K562 (cell line): ENCODE measurements around the gene HACL1.

Source experiments
- EP300 ChIP-seq: IDR thresholded peaks from 2 replicates; pipeline ENCODE4 v1.6.1; 2012; ENCODE audit warnings: low read length, improper control_type of control experiment
- IRF2 ChIP-seq: sonication (generic); formaldehyde crosslinking; IDR thresholded peaks from 2 replicates; pipeline ENCODE4 v1.8.1; 2022; ENCODE audit warnings: mild to moderate bottlenecking, missing genetic modification reagents
- KAT8 ChIP-seq: fragments of 450-650 bp; IDR thresholded peaks from 2 replicates; pipeline ENCODE4 v1.6.1; 2016; ENCODE audit warnings: low read depth, mild to moderate bottlenecking
- NFRKB ChIP-seq: fragments of 450-650 bp; IDR thresholded peaks from 2 replicates; pipeline ENCODE4 v1.6.1; 2016; ENCODE audit warnings: low read depth
- NRF1 ChIP-seq, 2 experiments: fragments of 450-650 bp; IDR thresholded peaks in 1 of 2; conservative IDR thresholded peaks in 1 of 2; 2 replicates each; pipeline ENCODE4 v1.6.1; 2014; ENCODE audit warnings: mild to moderate bottlenecking in 2 of 2
- ZNF354B ChIP-seq: fragments of 250-450 bp; sonication (Bioruptor Pico); IDR thresholded peaks from 2 replicates; pipeline ENCODE4 v1.4.0; 2020
- TF ChIP-seq, protein P1 (sequence below): fragments of 450-650 bp; IDR thresholded peaks from 2 replicates; pipeline ENCODE4 v1.6.1; 2016; ENCODE audit warnings: borderline replicate concordance
- TF ChIP-seq, protein P2 (sequence below), 3 experiments: IDR thresholded peaks in 2 of 3; conservative IDR thresholded peaks in 1 of 3; 2 replicates each; pipeline ENCODE4 v1.5.1; 2011 to 2012; ENCODE audit warnings: low read length in 3 of 3, mild to moderate bottlenecking in 3 of 3, control low read depth in 2 of 3, improper control_type of control experiment in 1 of 3, inconsistent platforms in 1 of 3, low read depth in 1 of 3, mixed read lengths in 1 of 3, moderate library complexity in 1 of 3; ENCODE audit not compliant: insufficient read depth in 2 of 3
- TF ChIP-seq, protein P3 (sequence below): conservative IDR thresholded peaks from 2 replicates; pipeline ENCODE4 v1.6.1; 2011; ENCODE audit warnings: low read depth, mild to moderate bottlenecking, low read length; ENCODE audit not compliant: control insufficient read depth
- TF ChIP-seq, protein P4 (sequence below), 2 experiments: fragments of 450-650 bp in 1 of 2; sonication (generic) in 1 of 2; formaldehyde crosslinking in 1 of 2; IDR thresholded peaks; 2 replicates each; pipeline versions ENCODE4 v1.7.1 to v1.9.0; 2016 to 2022; ENCODE audit warnings: inconsistent platforms in 1 of 2, mild to moderate bottlenecking in 1 of 2, missing genetic modification reagents in 1 of 2

- TF ChIP-seq, protein P1, sequence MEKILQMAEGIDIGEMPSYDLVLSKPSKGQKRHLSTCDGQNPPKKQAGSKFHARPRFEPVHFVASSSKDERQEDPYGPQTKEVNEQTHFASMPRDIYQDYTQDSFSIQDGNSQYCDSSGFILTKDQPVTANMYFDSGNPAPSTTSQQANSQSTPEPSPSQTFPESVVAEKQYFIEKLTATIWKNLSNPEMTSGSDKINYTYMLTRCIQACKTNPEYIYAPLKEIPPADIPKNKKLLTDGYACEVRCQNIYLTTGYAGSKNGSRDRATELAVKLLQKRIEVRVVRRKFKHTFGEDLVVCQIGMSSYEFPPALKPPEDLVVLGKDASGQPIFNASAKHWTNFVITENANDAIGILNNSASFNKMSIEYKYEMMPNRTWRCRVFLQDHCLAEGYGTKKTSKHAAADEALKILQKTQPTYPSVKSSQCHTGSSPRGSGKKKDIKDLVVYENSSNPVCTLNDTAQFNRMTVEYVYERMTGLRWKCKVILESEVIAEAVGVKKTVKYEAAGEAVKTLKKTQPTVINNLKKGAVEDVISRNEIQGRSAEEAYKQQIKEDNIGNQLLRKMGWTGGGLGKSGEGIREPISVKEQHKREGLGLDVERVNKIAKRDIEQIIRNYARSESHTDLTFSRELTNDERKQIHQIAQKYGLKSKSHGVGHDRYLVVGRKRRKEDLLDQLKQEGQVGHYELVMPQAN, result no peak
- TF ChIP-seq, protein P2, sequence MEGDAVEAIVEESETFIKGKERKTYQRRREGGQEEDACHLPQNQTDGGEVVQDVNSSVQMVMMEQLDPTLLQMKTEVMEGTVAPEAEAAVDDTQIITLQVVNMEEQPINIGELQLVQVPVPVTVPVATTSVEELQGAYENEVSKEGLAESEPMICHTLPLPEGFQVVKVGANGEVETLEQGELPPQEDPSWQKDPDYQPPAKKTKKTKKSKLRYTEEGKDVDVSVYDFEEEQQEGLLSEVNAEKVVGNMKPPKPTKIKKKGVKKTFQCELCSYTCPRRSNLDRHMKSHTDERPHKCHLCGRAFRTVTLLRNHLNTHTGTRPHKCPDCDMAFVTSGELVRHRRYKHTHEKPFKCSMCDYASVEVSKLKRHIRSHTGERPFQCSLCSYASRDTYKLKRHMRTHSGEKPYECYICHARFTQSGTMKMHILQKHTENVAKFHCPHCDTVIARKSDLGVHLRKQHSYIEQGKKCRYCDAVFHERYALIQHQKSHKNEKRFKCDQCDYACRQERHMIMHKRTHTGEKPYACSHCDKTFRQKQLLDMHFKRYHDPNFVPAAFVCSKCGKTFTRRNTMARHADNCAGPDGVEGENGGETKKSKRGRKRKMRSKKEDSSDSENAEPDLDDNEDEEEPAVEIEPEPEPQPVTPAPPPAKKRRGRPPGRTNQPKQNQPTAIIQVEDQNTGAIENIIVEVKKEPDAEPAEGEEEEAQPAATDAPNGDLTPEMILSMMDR (IDR thresholded peaks at IDR 0.05 in 2 of 3, conservative IDR thresholded peaks at IDR 0.05 in 1 of 3; ENCODE audit: insufficient read depth in 2 of 3, low read depth in 1 of 3, low read length in 3 of 3), result no peak
- no peak for TF ChIP-seq EP300
- TF ChIP-seq, protein P3, sequence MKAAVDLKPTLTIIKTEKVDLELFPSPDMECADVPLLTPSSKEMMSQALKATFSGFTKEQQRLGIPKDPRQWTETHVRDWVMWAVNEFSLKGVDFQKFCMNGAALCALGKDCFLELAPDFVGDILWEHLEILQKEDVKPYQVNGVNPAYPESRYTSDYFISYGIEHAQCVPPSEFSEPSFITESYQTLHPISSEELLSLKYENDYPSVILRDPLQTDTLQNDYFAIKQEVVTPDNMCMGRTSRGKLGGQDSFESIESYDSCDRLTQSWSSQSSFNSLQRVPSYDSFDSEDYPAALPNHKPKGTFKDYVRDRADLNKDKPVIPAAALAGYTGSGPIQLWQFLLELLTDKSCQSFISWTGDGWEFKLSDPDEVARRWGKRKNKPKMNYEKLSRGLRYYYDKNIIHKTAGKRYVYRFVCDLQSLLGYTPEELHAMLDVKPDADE, result no peak
- no peak for TF ChIP-seq KAT8
- TF ChIP-seq ZNF354B (CRISPR knock-in tag), result no peak
- no peak for TF ChIP-seq NFRKB
- TF ChIP-seq NRF1 (conservative IDR thresholded peaks at IDR 0.05 in 1 of 2, IDR thresholded peaks at IDR 0.05 in 1 of 2), result no peak
- TF ChIP-seq IRF2 (CRISPR knock-in tag), result no peak
- TF ChIP-seq, protein P4, sequence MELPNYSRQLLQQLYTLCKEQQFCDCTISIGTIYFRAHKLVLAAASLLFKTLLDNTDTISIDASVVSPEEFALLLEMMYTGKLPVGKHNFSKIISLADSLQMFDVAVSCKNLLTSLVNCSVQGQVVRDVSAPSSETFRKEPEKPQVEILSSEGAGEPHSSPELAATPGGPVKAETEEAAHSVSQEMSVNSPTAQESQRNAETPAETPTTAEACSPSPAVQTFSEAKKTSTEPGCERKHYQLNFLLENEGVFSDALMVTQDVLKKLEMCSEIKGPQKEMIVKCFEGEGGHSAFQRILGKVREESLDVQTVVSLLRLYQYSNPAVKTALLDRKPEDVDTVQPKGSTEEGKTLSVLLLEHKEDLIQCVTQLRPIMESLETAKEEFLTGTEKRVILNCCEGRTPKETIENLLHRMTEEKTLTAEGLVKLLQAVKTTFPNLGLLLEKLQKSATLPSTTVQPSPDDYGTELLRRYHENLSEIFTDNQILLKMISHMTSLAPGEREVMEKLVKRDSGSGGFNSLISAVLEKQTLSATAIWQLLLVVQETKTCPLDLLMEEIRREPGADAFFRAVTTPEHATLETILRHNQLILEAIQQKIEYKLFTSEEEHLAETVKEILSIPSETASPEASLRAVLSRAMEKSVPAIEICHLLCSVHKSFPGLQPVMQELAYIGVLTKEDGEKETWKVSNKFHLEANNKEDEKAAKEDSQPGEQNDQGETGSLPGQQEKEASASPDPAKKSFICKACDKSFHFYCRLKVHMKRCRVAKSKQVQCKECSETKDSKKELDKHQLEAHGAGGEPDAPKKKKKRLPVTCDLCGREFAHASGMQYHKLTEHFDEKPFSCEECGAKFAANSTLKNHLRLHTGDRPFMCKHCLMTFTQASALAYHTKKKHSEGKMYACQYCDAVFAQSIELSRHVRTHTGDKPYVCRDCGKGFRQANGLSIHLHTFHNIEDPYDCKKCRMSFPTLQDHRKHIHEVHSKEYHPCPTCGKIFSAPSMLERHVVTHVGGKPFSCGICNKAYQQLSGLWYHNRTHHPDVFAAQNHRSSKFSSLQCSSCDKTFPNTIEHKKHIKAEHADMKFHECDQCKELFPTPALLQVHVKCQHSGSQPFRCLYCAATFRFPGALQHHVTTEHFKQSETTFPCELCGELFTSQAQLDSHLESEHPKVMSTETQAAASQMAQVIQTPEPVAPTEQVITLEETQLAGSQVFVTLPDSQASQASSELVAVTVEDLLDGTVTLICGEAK (IDR thresholded peaks at IDR 0.05), result no peak
- TF ChIP-seq, protein P4 (CRISPR knock-in tag; IDR thresholded peaks at IDR 0.05), result no peak
These were observed 63.0 kb downstream of the HACL1 start for GRCh38 chr3:15538345-15538744.
